C4-2B (cell line): ENCODE data around the gene LEFTY1.

ENCODE experiments used
- CTCF ChIP-seq: fragments of 450-650 bp; conservative IDR thresholded peaks from 2 replicates; pipeline ENCODE4 v1.5.1; 2017; ENCODE audit warnings: mild to moderate bottlenecking
- ZFX ChIP-seq: fragments of 450-650 bp; IDR thresholded peaks from 2 replicates; pipeline ENCODE4 v1.6.1; 2017

GRCh38 chr1:225874431-225874830, 14.5 kb downstream of the LEFTY1 start:
- TF ChIP-seq CTCF: no peak
- TF ChIP-seq ZFX: no peak
